GM12891 (cell line): Measurements from ENCODE around the gene PLCB1.

Source experiments
- PAX5 ChIP-seq: IDR thresholded peaks from 2 replicates; pipeline ENCODE4 v1.6.1; 2011; ENCODE audit warnings: low read length, moderate library complexity, mild to moderate bottlenecking; ENCODE audit not compliant: insufficient read depth, severe bottlenecking
- POLR2A ChIP-seq: IDR thresholded peaks from 2 replicates; pipeline ENCODE4 v1.6.1; 2011; ENCODE audit warnings: low read depth, low read length, control low read depth
- POLR2AphosphoS5 ChIP-seq: IDR thresholded peaks from 2 replicates; pipeline ENCODE4 v1.6.1; 2011; ENCODE audit warnings: low read depth, low read length, control low read depth
- POU2F2 ChIP-seq: IDR thresholded peaks from 2 replicates; pipeline ENCODE4 v1.6.1; 2011; ENCODE audit warnings: low read depth, mild to moderate bottlenecking, control low read depth, low read length, moderate library complexity
- SPI1 ChIP-seq: IDR thresholded peaks from 2 replicates; pipeline ENCODE4 v1.6.1; 2011; ENCODE audit warnings: low read depth, low read length, control low read depth
- TAF1 ChIP-seq: IDR thresholded peaks from 2 replicates; pipeline ENCODE4 v1.6.1; 2011; ENCODE audit warnings: low read depth, low read length, control low read depth

DNA sequence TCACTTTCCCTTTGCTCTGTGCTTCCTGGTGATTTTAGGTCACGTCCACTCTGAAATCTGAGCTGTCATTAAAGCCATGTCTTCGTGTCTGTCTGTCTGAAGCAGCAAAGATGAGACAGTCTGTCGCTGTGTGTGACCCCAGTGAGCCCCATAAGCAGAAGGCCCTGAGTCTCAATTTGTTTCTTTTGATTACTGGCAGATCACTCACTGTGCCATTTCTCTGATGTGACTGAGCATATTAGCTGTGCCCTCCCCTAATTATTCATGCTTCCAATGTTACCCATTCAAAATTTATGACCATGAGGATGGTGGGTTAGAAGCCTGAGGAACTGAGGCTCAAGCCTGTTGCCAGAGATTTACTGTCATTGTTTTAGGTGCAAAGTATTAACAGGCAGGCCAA is 117.6 kb downstream of the PLCB1 start:
- no peak for TF ChIP-seq POLR2A
- TF ChIP-seq TAF1 = no peak
- TF ChIP-seq POLR2AphosphoS5 = no peak
- no peak for TF ChIP-seq SPI1
- no peak for TF ChIP-seq POU2F2
- no peak for TF ChIP-seq PAX5
